ENCODE measurements around the gene BLID. TPM values are rescaled to one million over a fixed set of nuclear protein-coding genes. Genes with fewer than 3 reads are reported as not detected.

BLID gene
- polyA plus RNA-seq = not detected in 2 replicates

GRCh38 chr11:122115524-122116379 is at the start of gene BLID:
TSS of gene BLID (minus strand) at chr11:122116215. CDS start at chr11:122115922, 293 bp downstream.

